Amygdala (tissue), 56 donors: ENCODE results near the gene SPNS3.

Experiments
- DNase-seq, 56 donors: peaks; one replicate each; lab custom pipeline; 2025; lab: John Stamatoyannopoulos, UW

Gene SPNS3

GRCh38 chr17:4433515-4434031, at the start of gene SPNS3:
TSS of gene SPNS3 (plus strand) at chr17:4433940. CDS start at chr17:4433968, 28 bp downstream.
- peak in 7 of 56 donors; percentile 4 to 27 (median 9) for DNase-seq

GRCh38 chr17:4386406-4386805, 47.3 kb upstream of the SPNS3 start:
- DNase-seq: no peak

GRCh38 chr17:4387137-4387536, 46.6 kb upstream of the SPNS3 start:
- DNase-seq: no peak

- no peak for DNase-seq
Measured at GRCh38 chr17:4389079-4389478, 44.7 kb upstream of the SPNS3 start.

GRCh38 chr17:4393806-4394205, 39.9 kb upstream of the SPNS3 start:
- no peak for DNase-seq

GRCh38 chr17:4394208-4395110, 39.3 kb upstream of the SPNS3 start:
- DNase-seq: no peak

GRCh38 chr17:4395111-4395478, 38.6 kb upstream of the SPNS3 start:
- DNase-seq: no peak

GRCh38 chr17:4397840-4398239, 35.9 kb upstream of the SPNS3 start:
- DNase-seq: no peak

- no peak for DNase-seq
Measured at GRCh38 chr17:4405038-4405669, 28.6 kb upstream of the SPNS3 start.

- DNase-seq: no peak
Measured at GRCh38 chr17:4405699-4406098, 28.0 kb upstream of the SPNS3 start.

GRCh38 chr17:4406386-4406785, 27.4 kb upstream of the SPNS3 start:
- no peak for DNase-seq

GRCh38 chr17:4407216-4407615, 26.5 kb upstream of the SPNS3 start:
- DNase-seq: no peak

- no peak for DNase-seq
Measured at GRCh38 chr17:4407851-4408250, 25.9 kb upstream of the SPNS3 start.

GRCh38 chr17:4409659-4410058, 24.1 kb upstream of the SPNS3 start:
- DNase-seq: no peak

- no peak for DNase-seq
Measured at GRCh38 chr17:4411201-4411600, 22.5 kb upstream of the SPNS3 start.

GRCh38 chr17:4412933-4413831, 20.6 kb upstream of the SPNS3 start:
- peak; percentile 16 to 94 (median 74) for DNase-seq

- DNase-seq: no peak
Measured at GRCh38 chr17:4417129-4417667, 16.5 kb upstream of the SPNS3 start.

- DNase-seq: peak in 42 of 56 donors; percentile 5 to 83 (median 31)
Measured at GRCh38 chr17:4420692-4421131, 13.0 kb upstream of the SPNS3 start.

GRCh38 chr17:4422864-4423263, 10.9 kb upstream of the SPNS3 start:
- no peak for DNase-seq

- no peak for DNase-seq
Measured at GRCh38 chr17:4425398-4425797, 8.3 kb upstream of the SPNS3 start.
